Measurements from ENCODE around the gene MEIS1. TPM values are rescaled to one million over a fixed set of nuclear protein-coding genes. Genes with fewer than 3 reads are reported as not detected.

MEIS1 gene
- total RNA-seq, 1 experiment from 2014 or later: 0.66 TPM

GRCh38 chr2:66501267-66501666, 66.3 kb downstream of the MEIS1 start:
- Histone ChIP-seq H3K56ac (ENCODE audit: insufficient read length, low read depth, low read length) (no peak overlapping the region), H3K79me1 (ENCODE audit: insufficient read depth, low read depth, low read length, poor library complexity, severe bottlenecking) (no peaks in the 10 kb centered on the region), H3K23me2 (ENCODE audit: insufficient read length, low read depth, low read length, poor library complexity, severe bottlenecking) (no peaks in the 10 kb centered on the region), H2BK15ac (ENCODE audit: low read depth, low read length) (no peak overlapping the region), H4K20me1 (ENCODE audit: control insufficient read depth, insufficient read depth, insufficient read length) (no peaks in the 10 kb centered on the region), H3K27me3 (ENCODE audit: insufficient read depth, low read length) (no peaks in the 10 kb centered on the region), H4K8ac (replicated peaks; ENCODE audit: insufficient read length, low read depth, low read length) (no peak overlapping the region), H3K9ac (ENCODE audit: extremely low read depth, insufficient read length, low read length) (no peak overlapping the region), H3K27ac (ENCODE audit: insufficient read length, low read depth, low read length) (no peak overlapping the region), H2AK5ac (ENCODE audit: insufficient read length, low read length) (no peak overlapping the region), H3K23ac (ENCODE audit: insufficient read length, low read depth, low read length) (no peak overlapping the region), H3K4ac (ENCODE audit: low read depth, low read length) (no peak overlapping the region), H2BK12ac (ENCODE audit: insufficient read length, low read depth, low read length) (no peak overlapping the region), H3T11ph (ENCODE audit: low read length) (no peak overlapping the region), H3K14ac (ENCODE audit: insufficient read depth, low read length) (no peak overlapping the region), H3K18ac (ENCODE audit: insufficient read length, low read depth, low read length) (no peak overlapping the region), H3K9me3 (ENCODE audit: control insufficient read depth, low read depth, low read length) (no peaks in the 10 kb centered on the region), H4K5ac (ENCODE audit: insufficient read length, low read depth, low read length) (no peak overlapping the region), H3K79me2 (ENCODE audit: insufficient read depth, low read length) (no peaks in the 10 kb centered on the region), H3K4me1 (ENCODE audit: insufficient read depth, low read length) (peaks cover 9% of the 10 kb centered on the region), H2BK120ac (ENCODE audit: low read depth, low read length, poor library complexity, severe bottlenecking) (no peak overlapping the region), H2BK20ac (ENCODE audit: low read depth, low read length, poor library complexity, severe bottlenecking) (no peak overlapping the region), H2BK5ac (ENCODE audit: insufficient read length, low read length) (no peak overlapping the region), H2AFZ (ENCODE audit: low read length) (no peak overlapping the region), H3K4me2 (ENCODE audit: insufficient read depth, insufficient read length, low read length) (no peak overlapping the region), H4K91ac (ENCODE audit: insufficient read length, low read depth, low read length) (no peak overlapping the region)
- Mint-ChIP-seq H3K4me3 (no peak overlapping the region), H3K9me3 (no peaks in the 10 kb centered on the region), H3K27ac (no peak overlapping the region), H3K4me1 (peaks cover 30% of the 10 kb centered on the region in 2 experiments), H3K27me3 (ENCODE audit: low read depth) (peaks cover 6% of the 10 kb centered on the region), H3K36me3 (ENCODE audit: insufficient read depth in 1 of 3, low read depth in 3 of 3) (no peaks in the 10 kb centered on the region)
- no peak for DNase-seq
- TF ChIP-seq CTCF (conservative IDR thresholded peaks at IDR 0.05): no peak

All from H9 (cell line).